Erythroblast (primary cell): ENCODE results near the gene GPD2.

Experiments
- GATA1 ChIP-seq: IDR thresholded peaks from 2 replicates; pipeline ENCODE4 v1.6.1; 2011; ENCODE audit warnings: low read depth, mild to moderate bottlenecking, control low read depth, low read length, moderate library complexity
- POLR2A ChIP-seq: IDR thresholded peaks from 2 replicates; pipeline ENCODE4 v1.6.1; 2011; ENCODE audit warnings: mild to moderate bottlenecking, low read length

DNA sequence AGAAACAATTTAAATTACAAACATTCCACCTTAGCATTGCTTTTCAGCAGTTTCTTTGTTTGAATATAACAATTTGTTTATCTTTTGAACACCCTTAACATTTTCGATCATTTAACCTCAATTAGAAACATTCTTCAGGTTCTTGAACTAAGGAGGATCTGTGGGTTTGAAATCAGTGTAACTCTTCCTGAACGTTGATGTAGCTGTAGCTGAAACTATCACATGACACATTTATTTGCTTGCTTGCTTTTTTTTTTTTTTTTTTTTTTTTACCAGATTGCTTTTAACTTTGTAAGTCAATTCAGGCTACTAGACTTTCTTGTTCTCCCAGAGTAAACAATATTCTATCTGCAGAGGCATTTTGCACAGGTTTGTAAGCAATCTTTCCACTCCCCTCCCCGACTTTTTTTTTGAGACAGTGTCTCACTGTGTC is 47.6 kb downstream of the GPD2 start:
- TF ChIP-seq POLR2A (no peak), GATA1 (no peak)
